Panc1 (cell line): ENCODE results near the gene DPM2. TPM values are rescaled to one million over a fixed set of nuclear protein-coding genes. Genes with fewer than 3 reads are reported as not detected.

ENCODE experiments used
- ATAC-seq: fragments of 200-7000 bp; cut with Tn5 transposase; 2 replicates; pipeline ENCODE4 v1.9.1; 2020; ENCODE audit warnings: mild to moderate bottlenecking, moderate library complexity
- BruUV-seq: library from RNA; stranded (reverse); fragments of 400-500 nt; replicated peaks from 2 replicates; lab custom pipeline; 2021; lab: Mats Ljungman, UMichigan
- CTCF ChIA-PET: fragments of 300-600 bp; sonication (Branson Sonifier 250); formaldehyde crosslinking; loops from one replicate; lab custom pipeline; 2022; ENCODE audit warnings: antibody characterized with exemption; lab: Charles Lee
- POLR2A ChIA-PET: fragments of 300-600 bp; sonication (Branson Sonifier 250); formaldehyde crosslinking; loops from one replicate; lab custom pipeline; 2022; ENCODE audit warnings: antibody characterized with exemption; lab: Charles Lee
- DNase-seq: peaks from one replicate; pipeline ENCODE4 v3.0.0-alpha.2; 2010; ENCODE audit warnings: low read depth, low spot score
- H3K27ac ChIP-seq: 2 replicates; pipeline ENCODE4 v1.5.1; 2011; ENCODE audit warnings: mild to moderate bottlenecking, low read length, inconsistent platforms
- H3K27me3 ChIP-seq: fragments of 200-500 bp; sonication (Bioruptor generic); 2 replicates; pipeline ENCODE4 v1.6.0; 2014; ENCODE audit warnings: low read length, inconsistent platforms; ENCODE audit not compliant: control insufficient read depth, insufficient read depth
- H3K36me3 ChIP-seq: fragments of 200-500 bp; sonication (Bioruptor generic); 2 replicates; pipeline ENCODE4 v1.5.1; 2014; ENCODE audit warnings: inconsistent platforms, mild to moderate bottlenecking, low read length, moderate library complexity; ENCODE audit not compliant: control insufficient read depth, insufficient read depth
- H3K4me1 ChIP-seq: 2 replicates; pipeline ENCODE4 v1.5.1; 2011; ENCODE audit warnings: inconsistent platforms, mild to moderate bottlenecking, low read length, moderate library complexity; ENCODE audit not compliant: control insufficient read depth, insufficient read depth
- H3K4me3 ChIP-seq, 2 experiments: 2 replicates each; pipeline ENCODE4 v1.5.1; 2011 to 2012; ENCODE audit warnings: low read depth in 2 of 2, low read length in 2 of 2, mild to moderate bottlenecking in 2 of 2, inconsistent platforms in 1 of 2, moderate library complexity in 1 of 2
- H3K9me3 ChIP-seq: fragments of 200-500 bp; sonication (Bioruptor generic); 2 replicates; pipeline ENCODE4 v1.5.1; 2014; ENCODE audit warnings: low read depth, mild to moderate bottlenecking, inconsistent platforms, low read length, moderate library complexity; ENCODE audit not compliant: control insufficient read depth, insufficient read depth
- POLR2AphosphoS5 ChIP-seq: IDR thresholded peaks from 2 replicates; pipeline ENCODE4 v1.6.1; 2012; ENCODE audit warnings: mild to moderate bottlenecking, low read depth, low read length, moderate library complexity
- TCF7L2 ChIP-seq: IDR thresholded peaks from 2 replicates; pipeline ENCODE4 v1.6.1; 2011; ENCODE audit warnings: mild to moderate bottlenecking, low read depth, low read length, inconsistent platforms
- in situ Hi-C: cut with HindIII; loops from 2 replicates; pipeline ENCODE4 v1.10.0; 2016; ENCODE audit warnings: low sequenced_read_pairs, low pct_unique_long_range_greater_than_20kb
- intact Hi-C: fragments of 100-400 bp; cut with micrococcal nuclease; formaldehyde crosslinking; loops from one replicate; pipeline ENCODE4 v1.10.0; 2022; ENCODE audit not compliant: unreplicated experiment
- total RNA-seq: library from RNA; stranded (reverse); gene quantifications from one replicate; pipeline ENCODE4 v1.2.1, GENCODE V29; 2021; ENCODE audit not compliant: unreplicated experiment
- TF ChIP-seq, protein P1 (sequence below): fragments of 450-650 bp; IDR thresholded peaks from 2 replicates; pipeline ENCODE4 v1.5.1; 2017; ENCODE audit warnings: mild to moderate bottlenecking
- TF ChIP-seq, protein P2 (sequence below), 2 experiments: IDR thresholded peaks; 2 replicates each; pipeline ENCODE4 v1.6.1; 2011 to 2012; ENCODE audit warnings: low read depth in 2 of 2, control low read depth in 1 of 2, low read length in 1 of 2, mild to moderate bottlenecking in 1 of 2, moderate library complexity in 1 of 2; ENCODE audit not compliant: insufficient read depth in 1 of 2

The DPM2 gene
- total RNA-seq, 1 experiment from 2014 or later = 58.7 TPM

DNA sequence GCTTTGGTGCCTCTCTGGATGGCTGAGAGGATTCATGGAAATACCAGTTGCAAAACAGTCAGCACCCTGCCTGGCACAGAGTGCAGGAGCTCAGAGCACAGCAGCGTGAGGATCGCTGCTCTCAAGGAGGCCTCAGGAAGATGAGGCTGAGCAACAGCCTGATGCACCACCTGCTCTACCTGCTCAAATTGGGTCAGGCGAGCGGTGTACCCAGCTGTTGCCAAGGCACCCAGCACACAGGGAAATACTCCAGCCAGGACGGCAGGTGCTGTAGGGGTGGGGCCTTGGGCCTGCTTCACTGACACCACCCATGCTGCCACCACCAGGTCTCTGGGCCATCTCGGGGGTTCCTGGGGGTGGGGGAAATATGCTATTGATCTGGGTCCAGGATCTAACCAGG is 38.8 kb upstream of the DPM2 start:
- no peak for DNase-seq
- no peak for ATAC-seq
- Histone ChIP-seq H3K9me3 (no peaks in the 10 kb centered on the region), H3K4me1 (peaks cover 38% of the 10 kb centered on the region), H3K27me3 (no peaks in the 10 kb centered on the region), H3K36me3 (no peaks in the 10 kb centered on the region; the same call in none of the 2 replicates), H3K4me3 (peak overlapping the region; percentile 94 to 98), H3K27ac (peak overlapping the region; percentile 94)
- TF ChIP-seq, protein P1, sequence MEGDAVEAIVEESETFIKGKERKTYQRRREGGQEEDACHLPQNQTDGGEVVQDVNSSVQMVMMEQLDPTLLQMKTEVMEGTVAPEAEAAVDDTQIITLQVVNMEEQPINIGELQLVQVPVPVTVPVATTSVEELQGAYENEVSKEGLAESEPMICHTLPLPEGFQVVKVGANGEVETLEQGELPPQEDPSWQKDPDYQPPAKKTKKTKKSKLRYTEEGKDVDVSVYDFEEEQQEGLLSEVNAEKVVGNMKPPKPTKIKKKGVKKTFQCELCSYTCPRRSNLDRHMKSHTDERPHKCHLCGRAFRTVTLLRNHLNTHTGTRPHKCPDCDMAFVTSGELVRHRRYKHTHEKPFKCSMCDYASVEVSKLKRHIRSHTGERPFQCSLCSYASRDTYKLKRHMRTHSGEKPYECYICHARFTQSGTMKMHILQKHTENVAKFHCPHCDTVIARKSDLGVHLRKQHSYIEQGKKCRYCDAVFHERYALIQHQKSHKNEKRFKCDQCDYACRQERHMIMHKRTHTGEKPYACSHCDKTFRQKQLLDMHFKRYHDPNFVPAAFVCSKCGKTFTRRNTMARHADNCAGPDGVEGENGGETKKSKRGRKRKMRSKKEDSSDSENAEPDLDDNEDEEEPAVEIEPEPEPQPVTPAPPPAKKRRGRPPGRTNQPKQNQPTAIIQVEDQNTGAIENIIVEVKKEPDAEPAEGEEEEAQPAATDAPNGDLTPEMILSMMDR = no peak
- TF ChIP-seq POLR2AphosphoS5 (no peak), TCF7L2 (no peak)
- TF ChIP-seq, protein P2, sequence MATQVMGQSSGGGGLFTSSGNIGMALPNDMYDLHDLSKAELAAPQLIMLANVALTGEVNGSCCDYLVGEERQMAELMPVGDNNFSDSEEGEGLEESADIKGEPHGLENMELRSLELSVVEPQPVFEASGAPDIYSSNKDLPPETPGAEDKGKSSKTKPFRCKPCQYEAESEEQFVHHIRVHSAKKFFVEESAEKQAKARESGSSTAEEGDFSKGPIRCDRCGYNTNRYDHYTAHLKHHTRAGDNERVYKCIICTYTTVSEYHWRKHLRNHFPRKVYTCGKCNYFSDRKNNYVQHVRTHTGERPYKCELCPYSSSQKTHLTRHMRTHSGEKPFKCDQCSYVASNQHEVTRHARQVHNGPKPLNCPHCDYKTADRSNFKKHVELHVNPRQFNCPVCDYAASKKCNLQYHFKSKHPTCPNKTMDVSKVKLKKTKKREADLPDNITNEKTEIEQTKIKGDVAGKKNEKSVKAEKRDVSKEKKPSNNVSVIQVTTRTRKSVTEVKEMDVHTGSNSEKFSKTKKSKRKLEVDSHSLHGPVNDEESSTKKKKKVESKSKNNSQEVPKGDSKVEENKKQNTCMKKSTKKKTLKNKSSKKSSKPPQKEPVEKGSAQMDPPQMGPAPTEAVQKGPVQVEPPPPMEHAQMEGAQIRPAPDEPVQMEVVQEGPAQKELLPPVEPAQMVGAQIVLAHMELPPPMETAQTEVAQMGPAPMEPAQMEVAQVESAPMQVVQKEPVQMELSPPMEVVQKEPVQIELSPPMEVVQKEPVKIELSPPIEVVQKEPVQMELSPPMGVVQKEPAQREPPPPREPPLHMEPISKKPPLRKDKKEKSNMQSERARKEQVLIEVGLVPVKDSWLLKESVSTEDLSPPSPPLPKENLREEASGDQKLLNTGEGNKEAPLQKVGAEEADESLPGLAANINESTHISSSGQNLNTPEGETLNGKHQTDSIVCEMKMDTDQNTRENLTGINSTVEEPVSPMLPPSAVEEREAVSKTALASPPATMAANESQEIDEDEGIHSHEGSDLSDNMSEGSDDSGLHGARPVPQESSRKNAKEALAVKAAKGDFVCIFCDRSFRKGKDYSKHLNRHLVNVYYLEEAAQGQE (IDR thresholded peaks at IDR 0.05; ENCODE audit: insufficient read depth in 1 of 2, low read depth in 2 of 2, low read length in 1 of 2) = no peak
- no TSS peak for BruUV-seq
- ChIA-PET CTCF (interaction anchor here (0.6 kb wide), 1 partner anchor 27 kb away, joined by 5 read pairs; no protein-coding TSS in a partner anchor), POLR2A (interaction anchor here (0.5 kb wide), 1 partner anchor 9 kb away, joined by 4 read pairs; no protein-coding TSS in a partner anchor)
- in situ Hi-C loops (no loop called here), intact Hi-C loops (loop anchor here (5.0 kb wide), 1 partner anchor 34 kb away; no protein-coding TSS in a partner anchor)

DNA sequence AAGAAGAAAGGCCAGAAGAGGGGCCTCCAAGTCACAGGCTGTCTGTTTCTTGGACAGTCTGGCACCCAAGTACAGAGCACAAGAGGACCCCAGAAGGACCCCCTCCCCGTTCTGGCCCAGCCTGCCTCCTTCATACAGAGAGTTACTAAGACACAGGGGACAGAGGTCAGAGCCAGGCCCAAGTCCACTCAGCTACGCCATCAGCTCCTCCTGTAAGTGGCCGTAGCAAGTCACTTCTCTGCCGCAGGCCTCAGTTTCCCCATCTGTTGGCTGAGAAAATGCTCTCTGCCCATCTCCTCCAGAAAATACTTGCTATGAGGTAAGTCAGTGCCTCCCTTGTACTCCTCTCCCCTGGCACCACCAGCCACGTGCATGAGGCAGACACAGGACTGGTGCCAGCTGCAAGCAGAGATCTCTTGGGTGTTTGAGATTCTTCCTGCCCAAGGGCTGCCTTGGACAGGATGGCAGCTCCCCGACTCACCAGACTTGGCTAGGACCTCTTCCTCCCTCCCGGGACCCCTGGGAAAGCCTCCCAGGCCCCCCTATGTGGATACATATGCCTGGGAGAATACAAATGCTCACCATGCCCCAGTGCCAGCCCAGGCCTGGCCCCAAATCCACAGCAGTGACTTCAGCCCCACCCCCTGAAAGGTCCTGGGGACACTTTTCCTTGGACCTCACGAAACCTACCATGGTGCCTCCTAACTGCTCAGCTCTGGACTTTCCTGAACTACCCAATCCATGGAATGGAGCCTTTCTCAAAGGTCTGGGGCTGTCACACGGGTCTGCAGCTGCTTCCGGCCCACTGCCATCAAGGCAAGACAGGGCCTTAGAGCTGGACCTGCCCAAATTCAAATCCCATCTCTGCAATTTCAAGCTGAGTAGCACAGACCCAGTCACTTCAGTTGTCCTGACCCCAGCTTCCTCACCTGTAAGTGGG is 38.0 kb upstream of the DPM2 start:
- TF ChIP-seq POLR2AphosphoS5 = no peak
- TF ChIP-seq, protein P1 = no peak
- TF ChIP-seq TCF7L2 = no peak
- no peaks in the 10 kb centered on the region; the same call in none of the 2 replicates for H3K36me3 ChIP-seq
- ChIA-PET POLR2A (interaction anchor here (0.5 kb wide), 1 partner anchor 10 kb away, joined by 4 read pairs; no protein-coding TSS in a partner anchor), CTCF (interaction anchor here (0.6 kb wide), 1 partner anchor 26 kb away, joined by 3 read pairs; no protein-coding TSS in a partner anchor)
- no TSS peak for BruUV-seq
- no peak for ATAC-seq
- no peaks in the 10 kb centered on the region for H3K9me3 ChIP-seq
- in situ Hi-C loops = no loop called here
- H3K27ac ChIP-seq = peak overlapping the region; percentile 94
- peak overlapping the region; percentile 94 to 98 for H3K4me3 ChIP-seq
- no peak for DNase-seq
- H3K4me1 ChIP-seq = peaks cover 43% of the 10 kb centered on the region
- no peaks in the 10 kb centered on the region for H3K27me3 ChIP-seq
- intact Hi-C loops = loop anchor here (5.0 kb wide), 1 partner anchor 33 kb away; no protein-coding TSS in a partner anchor
